ENCODE results near the gene FAM83C. TPM values are rescaled to one million over a fixed set of nuclear protein-coding genes. Genes with fewer than 3 reads are reported as not detected.

The FAM83C gene
- total and polyA plus RNA-seq, 2 experiments from 2014 or later: not detected

DNA sequence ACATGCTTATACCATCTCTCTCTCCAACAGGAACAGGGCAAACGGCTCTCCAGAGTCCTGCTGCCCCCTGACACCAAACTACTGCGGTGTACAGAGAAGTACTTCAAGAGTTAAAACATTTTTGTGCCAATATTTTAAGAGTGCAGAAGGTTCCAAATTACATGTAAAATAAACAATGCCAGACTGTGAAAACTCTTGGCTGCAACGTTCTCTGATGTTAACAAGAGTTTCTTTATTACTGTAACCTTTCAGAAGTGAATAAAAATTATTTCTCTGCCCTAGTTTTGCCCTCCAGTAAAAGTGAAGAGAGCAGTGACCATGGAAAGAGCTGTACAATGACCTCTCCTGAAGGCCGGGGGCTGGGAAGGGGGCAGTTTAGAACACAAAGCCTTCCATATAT lies 41.4 kb upstream of the FAM83C start:
- no peaks in the 10 kb centered on the region for H3K79me2 ChIP-seq
- H3K4me1 ChIP-seq (ENCODE audit: insufficient read depth): peaks cover 15% of the 10 kb centered on the region
- no peak for DNase-seq (ENCODE audit: low spot score)
- no peaks in the 10 kb centered on the region for H3K9me3 ChIP-seq (ENCODE audit: low read depth)
- no peak for TF ChIP-seq CTCF (IDR thresholded peaks at IDR 0.05; ENCODE audit: poor library complexity)
- WGBS (ENCODE audit: low lambda C conversion rate, missing lambda C conversion rate): 59% methylated on average over 4 of the region's 4 CpGs
- no peaks in the 10 kb centered on the region for H4K20me1 ChIP-seq (ENCODE audit: insufficient read depth, poor library complexity, severe bottlenecking)
- H3K9me2 ChIP-seq (replicated peaks; ENCODE audit: insufficient read depth): no peaks in the 10 kb centered on the region
- no peaks in the 10 kb centered on the region for H3K27me3 ChIP-seq
- H3K27ac ChIP-seq: peak overlapping the region; percentile 53
- H3K36me3 ChIP-seq (replicated peaks; ENCODE audit: insufficient read depth, low read depth): no peaks in the 10 kb centered on the region
- peak overlapping the region; percentile 21 for H3K4me2 ChIP-seq
- no peak overlapping the region for H3K4me3 ChIP-seq
- H2AFZ ChIP-seq: no peak overlapping the region

DNA sequence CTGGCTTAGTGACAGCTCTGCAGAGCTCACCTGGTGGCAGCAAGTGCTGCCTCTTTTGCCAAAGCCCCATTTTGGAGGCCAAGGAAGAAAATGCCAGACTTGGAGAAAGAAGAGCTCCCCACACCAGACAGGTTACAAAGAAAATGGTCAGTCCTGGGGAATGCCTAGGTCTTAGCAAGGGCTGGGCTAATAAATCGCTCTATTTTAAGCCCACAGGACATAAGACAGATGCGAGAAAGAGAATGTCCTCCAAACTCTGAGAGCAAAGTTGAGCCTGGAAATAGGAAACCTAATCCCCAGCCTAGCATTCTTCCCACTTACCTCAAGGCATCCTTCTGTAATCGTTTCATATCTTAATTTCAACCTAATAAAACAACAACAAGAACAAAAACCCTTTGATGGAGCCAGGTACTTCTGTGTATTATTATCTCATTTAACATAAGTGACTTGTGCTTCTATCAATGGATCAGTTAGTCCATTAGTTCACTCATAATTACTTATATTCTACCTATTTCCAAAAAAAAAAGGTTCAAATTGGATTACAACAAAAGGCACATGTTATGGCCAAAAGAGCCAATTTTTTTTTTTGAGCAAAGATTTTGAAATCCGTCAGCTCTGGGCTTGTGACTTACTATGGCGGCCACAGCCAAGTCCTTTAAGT lies 40.4 kb upstream of the FAM83C start:
- DNase-seq (ENCODE audit: low spot score): no peak
- Histone ChIP-seq H3K9me2 (replicated peaks; ENCODE audit: insufficient read depth) (no peaks in the 10 kb centered on the region), H3K4me2 (no peak overlapping the region), H3K79me2 (no peaks in the 10 kb centered on the region), H3K36me3 (replicated peaks; ENCODE audit: insufficient read depth, low read depth) (no peaks in the 10 kb centered on the region), H3K4me1 (ENCODE audit: insufficient read depth) (peaks cover 22% of the 10 kb centered on the region), H3K9me3 (ENCODE audit: low read depth) (no peaks in the 10 kb centered on the region), H3K27me3 (no peaks in the 10 kb centered on the region), H3K4me3 (no peak overlapping the region), H3K27ac (no peak overlapping the region), H2AFZ (no peak overlapping the region), H4K20me1 (ENCODE audit: insufficient read depth, poor library complexity, severe bottlenecking) (no peaks in the 10 kb centered on the region)
- TF ChIP-seq EZH2phosphoT487 (IDR thresholded peaks at IDR 0.05; ENCODE audit: low read depth, severe bottlenecking, unreplicated experiment): no peak
- TF ChIP-seq CTCF (IDR thresholded peaks at IDR 0.05; ENCODE audit: poor library complexity): no peak
- TF ChIP-seq EZH2 (IDR thresholded peaks at IDR 0.05; ENCODE audit: borderline replicate concordance): no peak
- 87% methylated on average over 5 of the region's 5 CpGs for WGBS (ENCODE audit: low lambda C conversion rate, missing lambda C conversion rate)

- 80% methylated on average over 4 of the region's 4 CpGs for WGBS (ENCODE audit: low lambda C conversion rate, missing lambda C conversion rate)
- Histone ChIP-seq H3K36me3 (replicated peaks; ENCODE audit: insufficient read depth, low read depth) (no peaks in the 10 kb centered on the region), H3K9me3 (ENCODE audit: low read depth) (no peaks in the 10 kb centered on the region), H3K4me2 (no peak overlapping the region), H4K20me1 (ENCODE audit: insufficient read depth, poor library complexity, severe bottlenecking) (no peaks in the 10 kb centered on the region), H3K9me2 (replicated peaks; ENCODE audit: insufficient read depth) (no peaks in the 10 kb centered on the region), H3K27ac (peak overlapping the region; percentile 95), H3K27me3 (no peaks in the 10 kb centered on the region), H3K4me1 (ENCODE audit: insufficient read depth) (peaks cover 44% of the 10 kb centered on the region), H3K4me3 (no peak overlapping the region), H3K79me2 (no peaks in the 10 kb centered on the region), H2AFZ (no peak overlapping the region)
- peak; percentile 56 for DNase-seq (ENCODE audit: low spot score)
- TF ChIP-seq CTCF (IDR thresholded peaks at IDR 0.05; ENCODE audit: poor library complexity) (peak; percentile 49), EZH2 (IDR thresholded peaks at IDR 0.05; ENCODE audit: borderline replicate concordance) (no peak)
Observed at GRCh38 chr20:35329435-35330139, 37.4 kb upstream of the FAM83C start.
